Psoas muscle (tissue), 8 donors: Measurements from ENCODE around the gene ROR2. TPM values are rescaled to one million over a fixed set of nuclear protein-coding genes. Genes with fewer than 3 reads are reported as not detected.

Experiments used
- ATAC-seq, 4 donors: fragments of 200-7000 bp; cut with Tn5 transposase; one replicate each; pipeline ENCODE4 v1.9.1; 2020; ENCODE audit warnings: moderate library complexity in 3 of 4, mild to moderate bottlenecking in 2 of 4
- DNase-seq, 2 donors: peaks; one replicate each; pipeline ENCODE4 v3.0.0-alpha.2; 2020
- H3K27ac ChIP-seq: fragments of 200-600 bp; one replicate; pipeline ENCODE4 v1.8.0; 2022
- H3K27me3 ChIP-seq, 3 donors: fragments of 200-600 bp in 1 of 3; one replicate each; pipeline versions ENCODE4 v1.6.1 to v1.8.0; 2013 to 2022; ENCODE audit warnings: low read length in 2 of 3, mild to moderate bottlenecking in 2 of 3, moderate library complexity in 1 of 3; ENCODE audit not compliant: insufficient read depth in 3 of 3
- H3K36me3 ChIP-seq, 2 donors: fragments of 200-600 bp in 1 of 2; one replicate each; pipeline versions ENCODE4 v1.6.1 to v1.8.0; 2013 to 2022; ENCODE audit warnings: low read depth in 1 of 2, mild to moderate bottlenecking in 1 of 2, moderate library complexity in 1 of 2; ENCODE audit not compliant: insufficient read depth in 1 of 2
- H3K4me1 ChIP-seq: fragments of 200-600 bp; one replicate; pipeline ENCODE4 v1.8.0; 2022
- H3K4me3 ChIP-seq: fragments of 200-600 bp; one replicate; pipeline ENCODE4 v1.8.0; 2022; ENCODE audit warnings: mild to moderate bottlenecking
- H3K9me3 ChIP-seq: fragments of 200-600 bp; one replicate; pipeline ENCODE4 v1.8.0; 2022
- CTCF ChIP-seq: fragments of 200-600 bp; IDR thresholded peaks from one replicate; pipeline ENCODE4 v1.8.0; 2022; ENCODE audit warnings: antibody characterized with exemption
- WGBS, 3 donors: extraction: QIAGEN DNeasy Blood & Tissue Kit; methylation state at CpG; one replicate each; pipeline versions ENCODE4 v1.1.6 to v1.1.7; 2013; 5-methylcytosine and 5-hydroxymethylcytosine counted together
- intact Hi-C, 2 donors: fragments of 100-400 bp; cut with DNase I; formaldehyde crosslinking; loops; one replicate each; pipeline versions ENCODE4 v1.11.0 to v1.14.2; 2022
- polyA plus RNA-seq, 3 donors: library from polyadenylated mRNA; stranded (reverse); fragments of 200-250 nt; gene quantifications; one replicate each; pipeline ENCODE4 v1.2.3, GENCODE V29; 2013
- total RNA-seq, 4 donors: library from RNA; stranded (reverse); fragmentation: NEBNext Ultra II Directional in 2 of 4; extraction: Animal tissue kit (Norgen Biotek cat#: 25700) in 2 of 4; gene quantifications; one replicate each; pipeline versions ENCODE4 v1.2.1 to v1.2.4, GENCODE V29; 2021 to 2023
- donor health status: healthy with polysubstance abuse.
- donor health status: DM: no; HTN: no; CAD: no; lungs with moderate emphysema.
- donor health status: Bipolar disorder and iron deficiency.
- donor health status: healthy.
- donor health status: DM: yes; HTN: yes; CAD: no.
- donor health status: DM: no; HTN: no; CAD: no.
- donor health status: DM: no; HTN: no; CAD: no.
- donor health status: DM: yes; HTN: yes; CAD: no.

Gene ROR2
- total and polyA plus RNA-seq, 7 donors = 0.05 to 0.52 (median 0.15) TPM

GRCh38 chr9:91817493-91818224 lies 132.4 kb downstream of the ROR2 start:
- 33 to 38% (median 37%) methylated on average over 20 of the region's 20 CpGs for WGBS, 3 donors
- H3K27ac ChIP-seq = no peak overlapping the region

DNA sequence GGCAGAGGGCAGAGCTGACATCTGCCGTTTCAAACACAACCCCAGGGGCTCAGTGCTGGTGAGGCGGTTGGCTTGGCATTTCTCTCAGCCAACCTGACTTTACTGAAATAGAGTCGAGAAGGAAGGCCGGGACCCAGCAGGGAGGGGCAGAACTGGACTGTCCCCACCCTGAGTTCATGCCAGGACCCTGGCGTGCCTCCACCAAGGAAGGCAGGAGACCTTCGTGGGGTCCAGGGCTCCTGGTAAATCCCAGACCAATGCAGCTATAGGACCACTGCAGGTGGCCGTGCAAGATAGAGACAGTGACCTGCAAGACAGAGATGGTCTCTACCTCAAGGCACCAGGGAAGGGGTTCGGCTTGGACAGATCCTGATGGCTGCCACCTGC lies 132.9 kb downstream of the ROR2 start:
- TF ChIP-seq CTCF = no peak
- no peaks in the 10 kb centered on the region for H3K9me3 ChIP-seq
- intact Hi-C loops = no loop called here
- no peaks in the 10 kb centered on the region for H3K36me3 ChIP-seq
- peak in 1 of 2 donors; percentile 24 for DNase-seq
- no peak overlapping the region for H3K4me3 ChIP-seq
- no peaks in the 10 kb centered on the region for H3K4me1 ChIP-seq
- H3K27ac ChIP-seq = no peak overlapping the region
- peaks cover 0 to 7% (median 2%) of the 10 kb centered on the region in 3 donors for H3K27me3 ChIP-seq
- no peak for ATAC-seq
- 61 to 82% (median 64%) methylated on average over 8 of the region's 8 CpGs for WGBS, 3 donors

More at GRCh38 chr9:91817493-91818224, 132.4 kb downstream of the ROR2 start:
- TF ChIP-seq CTCF = no peak
- H3K4me1 ChIP-seq = no peaks in the 10 kb centered on the region
- peaks cover 0 to 7% (median 2%) of the 10 kb centered on the region in 3 donors for H3K27me3 ChIP-seq
- DNase-seq (peak in 1 of 2 donors; percentile 34), ATAC-seq (no peak)
- H3K4me3 ChIP-seq = no peak overlapping the region
- intact Hi-C loops = no loop called here
- no peaks in the 10 kb centered on the region for H3K36me3 ChIP-seq
- no peaks in the 10 kb centered on the region for H3K9me3 ChIP-seq

- Histone ChIP-seq H3K4me3 (no peak overlapping the region), H3K36me3 (no peaks in the 10 kb centered on the region), H3K27ac (no peak overlapping the region), H3K27me3 (peaks cover 0 to 7% (median 2%) of the 10 kb centered on the region in 3 donors), H3K9me3 (no peaks in the 10 kb centered on the region), H3K4me1 (no peaks in the 10 kb centered on the region)
- no peak for TF ChIP-seq CTCF
- DNase-seq (peak in 1 of 2 donors; percentile 24), ATAC-seq (no peak)
- intact Hi-C loops = no loop called here
- WGBS, 3 donors = 97 to 99% (median 97%) methylated on average over 9 of the region's 9 CpGs
Observed at GRCh38 chr9:91816356-91816755, 133.7 kb downstream of the ROR2 start.

- Histone ChIP-seq H3K27me3 (peaks cover 0 to 7% (median 2%) of the 10 kb centered on the region in 3 donors), H3K9me3 (no peaks in the 10 kb centered on the region), H3K4me3 (no peak overlapping the region), H3K27ac (no peak overlapping the region), H3K4me1 (no peaks in the 10 kb centered on the region), H3K36me3 (no peaks in the 10 kb centered on the region)
- ATAC-seq (no peak), DNase-seq (no peak)
- intact Hi-C loops = no loop called here
- no peak for TF ChIP-seq CTCF
- WGBS, 3 donors = 93 to 96% (median 94%) methylated on average over 10 of the region's 10 CpGs
Observed at GRCh38 chr9:91815896-91816295, 134.1 kb downstream of the ROR2 start.
